ENCODE data around the gene KIAA1217.

The KIAA1217 gene

GRCh38 chr10:24495666-24496460 lies 286.9 kb downstream of the KIAA1217 start:
- in situ Hi-C loops (cut with MboI; ENCODE audit: low sequenced_read_pairs, unreplicated experiment), result no loop called here
- TF ChIP-seq CTCF (IDR thresholded peaks at IDR 0.05; ENCODE audit: borderline replicate concordance, control extremely low read depth, extremely low read depth, insufficient read depth, missing control alignments), result no peak
- no peak for DNase-seq (ENCODE audit: low spot score)

- no peak for DNase-seq (ENCODE audit: low spot score)
- in situ Hi-C loops (cut with MboI; ENCODE audit: low sequenced_read_pairs, unreplicated experiment), result no loop called here
- no peak for TF ChIP-seq CTCF (IDR thresholded peaks at IDR 0.05; ENCODE audit: borderline replicate concordance, control extremely low read depth, extremely low read depth, insufficient read depth, missing control alignments)
Measured at GRCh38 chr10:24496906-24497305, 288.0 kb downstream of the KIAA1217 start.

GRCh38 chr10:24501056-24501711 lies 292.2 kb downstream of the KIAA1217 start:
- no peak for TF ChIP-seq CTCF (IDR thresholded peaks at IDR 0.05; ENCODE audit: borderline replicate concordance, control extremely low read depth, extremely low read depth, insufficient read depth, missing control alignments)
- in situ Hi-C loops (cut with MboI; ENCODE audit: low sequenced_read_pairs, unreplicated experiment), result loop anchor here (10.0 kb wide), 2 partner anchors 296 to 506 kb away; partner anchors contain the start of gene KIAA1217
- no peak for DNase-seq (ENCODE audit: low spot score)

- no peak for TF ChIP-seq CTCF (IDR thresholded peaks at IDR 0.05; ENCODE audit: borderline replicate concordance, control extremely low read depth, extremely low read depth, insufficient read depth, missing control alignments)
- in situ Hi-C loops (cut with MboI; ENCODE audit: low sequenced_read_pairs, unreplicated experiment), result loop anchor here (10.0 kb wide), 2 partner anchors 297 to 507 kb away; partner anchors contain the start of gene KIAA1217
- DNase-seq (ENCODE audit: low spot score), result no peak
Measured at GRCh38 chr10:24502006-24502405, 293.1 kb downstream of the KIAA1217 start.

GRCh38 chr10:24502801-24503460 lies 294.0 kb downstream of the KIAA1217 start:
- TF ChIP-seq CTCF (IDR thresholded peaks at IDR 0.05; ENCODE audit: borderline replicate concordance, control extremely low read depth, extremely low read depth, insufficient read depth, missing control alignments), result no peak
- no peak for DNase-seq (ENCODE audit: low spot score)
- in situ Hi-C loops (cut with MboI; ENCODE audit: low sequenced_read_pairs, unreplicated experiment), result loop anchor here (10.0 kb wide), 2 partner anchors 298 to 508 kb away; partner anchors contain the start of gene KIAA1217
